Large intestine (tissue), 3 donors: ENCODE data around the gene CCDC30. TPM values are rescaled to one million over a fixed set of nuclear protein-coding genes. Genes with fewer than 3 reads are reported as not detected.

Experiments
- DNase-seq, 2 donors: peaks; one replicate each; pipeline versions ENCODE4 v3.0.0 to v3.0.0-alpha.2; 2013
- H3K27ac ChIP-seq: one replicate; pipeline ENCODE4 v1.5.1; 2013; ENCODE audit warnings: low read length
- H3K27me3 ChIP-seq: 2 replicates; pipeline ENCODE4 v1.6.1; 2013; ENCODE audit warnings: low read length; ENCODE audit not compliant: control insufficient read depth, insufficient read depth
- H3K36me3 ChIP-seq: 2 replicates; pipeline ENCODE4 v1.6.1; 2013; ENCODE audit warnings: low read length; ENCODE audit not compliant: control insufficient read depth, insufficient read depth
- H3K4me1 ChIP-seq: one replicate; pipeline ENCODE4 v1.6.1; 2013; ENCODE audit warnings: low read length; ENCODE audit not compliant: control insufficient read depth, insufficient read depth
- H3K4me3 ChIP-seq: one replicate; pipeline ENCODE4 v1.5.1; 2013; ENCODE audit warnings: low read length
- H3K9me3 ChIP-seq: one replicate; pipeline ENCODE4 v1.6.1; 2013; ENCODE audit warnings: mild to moderate bottlenecking, low read depth, low read length, moderate library complexity; ENCODE audit not compliant: control insufficient read depth
- WGBS: methylation state at CpG from one replicate; pipeline ENCODE4 v1.1.5; 2013; ENCODE audit warnings: low lambda C conversion rate; ENCODE audit not compliant: insufficient coverage; 5-methylcytosine and 5-hydroxymethylcytosine counted together
- polyA plus RNA-seq: library from polyadenylated mRNA; unstranded; fragments of 120-200 nt; gene quantifications from one replicate; pipeline ENCODE4 v1.2.1, GENCODE V29; 2013

CCDC30 gene
- polyA plus RNA-seq, 1 donor = 5.0 TPM

GRCh38 chr1:42523171-42523570, 60.1 kb downstream of the CCDC30 start:
- Histone ChIP-seq H3K9me3 (peaks cover 14% of the 10 kb centered on the region), H3K36me3 (no peaks in the 10 kb centered on the region), H3K4me3 (no peak overlapping the region), H3K27me3 (no peaks in the 10 kb centered on the region), H3K27ac (no peak overlapping the region), H3K4me1 (no peaks in the 10 kb centered on the region)
- DNase-seq = no peak
- WGBS = 100% methylated on average over 2 of the region's 3 CpGs

DNA sequence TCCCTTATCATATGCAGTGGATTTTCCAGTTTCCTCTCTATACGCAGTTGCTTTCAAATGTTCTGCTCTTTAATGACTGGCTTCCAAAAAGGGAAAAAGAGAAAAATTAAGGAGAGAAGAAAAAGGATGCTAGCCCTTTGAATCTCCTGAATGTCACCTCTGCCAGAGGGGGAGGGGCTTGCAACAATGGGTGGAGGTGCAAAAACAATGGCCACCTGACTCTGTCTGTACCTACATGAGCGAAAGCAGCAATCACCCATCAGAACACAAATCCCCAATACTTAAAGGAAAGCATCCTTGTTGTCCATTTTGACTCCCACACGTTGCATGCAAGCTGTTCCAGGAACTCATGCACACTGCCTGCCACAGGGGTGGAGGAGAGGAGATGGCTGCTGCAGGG, 61.2 kb downstream of the CCDC30 start:
- WGBS = 67% methylated on average over 1 of the region's 3 CpGs
- DNase-seq = no peak
- no peaks in the 10 kb centered on the region for H3K27me3 ChIP-seq
- no peak overlapping the region for H3K27ac ChIP-seq
- H3K9me3 ChIP-seq = peaks cover 6% of the 10 kb centered on the region
- no peaks in the 10 kb centered on the region for H3K4me1 ChIP-seq
- no peaks in the 10 kb centered on the region for H3K36me3 ChIP-seq
- H3K4me3 ChIP-seq = no peak overlapping the region

DNA sequence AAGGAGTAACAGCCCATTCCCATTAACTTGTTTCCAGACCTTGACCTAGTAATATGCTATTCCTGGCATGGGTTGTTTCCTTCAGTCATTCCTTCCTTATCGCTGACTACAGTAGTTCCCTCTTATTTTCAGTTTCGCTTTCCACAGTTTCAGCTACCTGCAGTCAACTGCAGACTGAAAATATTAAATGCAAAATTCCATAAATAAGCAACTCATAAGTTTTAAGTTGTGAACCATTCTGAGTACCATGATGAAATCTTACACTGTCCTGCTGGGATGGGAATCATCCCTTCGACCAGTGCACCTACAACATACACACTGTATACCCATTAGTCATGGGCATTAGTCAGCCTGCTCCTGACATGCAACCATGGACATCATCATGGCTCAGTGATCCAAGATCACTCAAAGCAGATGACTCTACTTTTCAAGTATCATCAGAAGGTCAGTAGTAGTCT, 66.7 kb downstream of the CCDC30 start:
- no peaks in the 10 kb centered on the region for H3K4me1 ChIP-seq
- no peaks in the 10 kb centered on the region for H3K27me3 ChIP-seq
- H3K4me3 ChIP-seq = no peak overlapping the region
- peak; percentile 66 to 85 for DNase-seq
- no peaks in the 10 kb centered on the region for H3K9me3 ChIP-seq
- H3K27ac ChIP-seq = peak overlapping the region; percentile 82
- WGBS = no CpG with 5 or more reads among the region's 3 CpGs
- no peaks in the 10 kb centered on the region for H3K36me3 ChIP-seq

DNA sequence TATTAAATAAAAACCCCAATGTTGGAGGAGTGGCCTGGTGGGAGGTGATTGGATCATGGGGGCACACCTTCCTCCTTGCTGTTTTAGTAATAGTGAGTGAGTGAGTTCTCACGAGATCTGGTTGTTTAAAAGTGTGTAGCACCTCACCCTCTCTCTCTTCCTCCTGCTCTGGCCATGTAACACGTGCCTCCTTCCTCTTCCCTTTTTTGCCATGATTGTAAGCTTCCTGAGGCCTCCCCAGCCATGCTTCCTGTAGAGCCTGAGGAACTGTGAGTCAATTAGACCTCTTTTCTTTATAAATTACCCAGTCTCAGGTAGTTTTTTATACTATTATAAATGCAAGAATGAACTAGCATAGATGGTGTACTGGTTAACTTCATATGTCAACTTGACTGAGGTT, 68.0 kb downstream of the CCDC30 start:
- Histone ChIP-seq H3K4me3 (no peak overlapping the region), H3K27ac (no peak overlapping the region), H3K36me3 (no peaks in the 10 kb centered on the region), H3K27me3 (no peaks in the 10 kb centered on the region), H3K9me3 (no peaks in the 10 kb centered on the region), H3K4me1 (no peaks in the 10 kb centered on the region)
- no CpG with 5 or more reads among the region's 2 CpGs for WGBS
- DNase-seq = no peak

DNA sequence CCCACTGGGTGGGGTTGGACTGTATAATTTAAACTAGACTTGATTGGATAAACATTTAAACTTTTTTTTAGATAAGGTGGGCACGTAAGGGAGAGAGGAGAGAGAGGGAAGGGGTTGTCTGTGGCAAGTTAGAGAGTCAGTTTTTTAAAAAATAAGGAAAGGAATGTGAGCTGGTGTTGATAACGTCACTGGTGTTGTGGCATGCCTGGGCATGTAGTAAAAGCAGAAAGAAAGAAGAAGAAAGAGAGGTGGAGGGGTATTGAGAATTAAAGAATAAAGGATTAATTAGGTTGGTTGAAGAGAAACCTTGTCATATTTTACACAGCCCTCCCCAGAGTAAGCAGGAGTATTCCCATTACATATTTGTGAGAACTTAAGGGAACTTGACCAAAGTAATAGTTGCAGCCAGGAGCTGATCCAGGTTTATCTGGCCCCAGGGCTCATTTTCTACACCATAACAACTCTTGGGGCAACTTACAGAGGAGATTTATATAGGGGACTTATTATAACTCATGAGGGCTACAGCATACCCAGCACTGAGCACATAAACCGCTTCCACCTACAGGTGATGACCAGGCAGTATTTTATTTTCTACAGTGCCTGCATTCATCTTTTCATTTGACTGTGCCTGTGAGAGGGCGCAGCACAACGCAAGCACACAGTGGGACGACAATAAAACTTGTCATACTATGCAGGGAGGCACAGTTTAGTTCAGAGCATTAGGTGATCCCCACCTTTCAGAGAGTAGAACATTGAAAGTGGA, 70.2 kb downstream of the CCDC30 start:
- H3K27me3 ChIP-seq = no peaks in the 10 kb centered on the region
- DNase-seq = no peak
- no peaks in the 10 kb centered on the region for H3K9me3 ChIP-seq
- H3K27ac ChIP-seq = no peak overlapping the region
- WGBS = 75% methylated on average over 2 of the region's 6 CpGs
- no peak overlapping the region for H3K4me3 ChIP-seq
- no peaks in the 10 kb centered on the region for H3K36me3 ChIP-seq
- no peaks in the 10 kb centered on the region for H3K4me1 ChIP-seq

DNA sequence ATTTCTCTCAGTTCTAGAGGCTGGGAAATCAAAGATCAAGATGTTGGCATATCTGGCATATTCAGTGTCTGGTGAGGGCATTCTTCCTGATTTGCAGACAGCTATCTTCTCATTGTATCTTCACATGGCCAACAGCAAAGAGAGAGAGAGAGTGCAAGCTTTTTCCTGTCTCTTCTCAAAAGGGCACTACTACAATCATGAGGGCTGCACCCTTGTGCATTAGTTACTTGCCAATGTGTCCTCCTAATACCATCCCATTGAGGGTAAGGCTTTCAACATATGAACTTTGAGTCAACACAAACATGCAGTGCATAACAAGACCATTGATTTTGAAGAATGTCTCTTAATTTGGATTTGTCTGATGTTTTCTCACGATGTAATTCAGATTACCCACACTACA, 78.0 kb downstream of the CCDC30 start:
- DNase-seq = no peak
- H3K4me3 ChIP-seq = no peak overlapping the region
- no peaks in the 10 kb centered on the region for H3K36me3 ChIP-seq
- H3K4me1 ChIP-seq = no peaks in the 10 kb centered on the region
- no peak overlapping the region for H3K27ac ChIP-seq
- no peaks in the 10 kb centered on the region for H3K27me3 ChIP-seq
- WGBS = 80% methylated on average over 1 of the region's 1 CpG
- no peaks in the 10 kb centered on the region for H3K9me3 ChIP-seq

DNA sequence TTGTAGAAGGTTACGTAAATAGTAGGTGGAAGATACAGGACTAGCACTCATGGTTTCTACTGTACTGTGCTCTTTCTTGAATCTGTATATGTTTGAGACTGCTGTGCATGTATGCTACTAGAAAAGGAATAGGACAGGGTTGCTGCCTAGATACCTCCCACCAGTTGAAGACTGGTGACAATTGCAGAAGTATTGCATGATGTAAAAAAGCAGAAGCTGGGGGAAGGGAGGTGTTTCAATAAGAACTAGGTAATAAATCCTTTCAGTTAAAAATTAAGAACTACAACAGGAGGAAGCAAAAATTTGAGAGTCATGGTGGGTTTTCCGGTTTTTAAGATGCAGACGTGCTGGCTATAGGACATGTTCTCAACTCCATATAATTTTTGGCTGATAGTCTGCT, 88.1 kb downstream of the CCDC30 start:
- no peaks in the 10 kb centered on the region for H3K27me3 ChIP-seq
- 100% methylated on average over 2 of the region's 3 CpGs for WGBS
- no peaks in the 10 kb centered on the region for H3K9me3 ChIP-seq
- no peak overlapping the region for H3K4me3 ChIP-seq
- H3K27ac ChIP-seq = no peak overlapping the region
- H3K4me1 ChIP-seq = no peaks in the 10 kb centered on the region
- no peaks in the 10 kb centered on the region for H3K36me3 ChIP-seq
- DNase-seq = no peak

- H3K4me1 ChIP-seq = no peaks in the 10 kb centered on the region
- WGBS = no CpG with 5 or more reads among the region's 3 CpGs
- no peaks in the 10 kb centered on the region for H3K27me3 ChIP-seq
- DNase-seq = no peak
- H3K27ac ChIP-seq = no peak overlapping the region
- H3K4me3 ChIP-seq = no peak overlapping the region
- H3K9me3 ChIP-seq = no peaks in the 10 kb centered on the region
- H3K36me3 ChIP-seq = no peaks in the 10 kb centered on the region
These were observed 88.5 kb downstream of the CCDC30 start for GRCh38 chr1:42551590-42551989.

GRCh38 chr1:42552636-42553035, 89.5 kb downstream of the CCDC30 start:
- H3K36me3 ChIP-seq = no peaks in the 10 kb centered on the region
- no peak for DNase-seq
- no peaks in the 10 kb centered on the region for H3K4me1 ChIP-seq
- no CpG with 5 or more reads among the region's 4 CpGs for WGBS
- no peak overlapping the region for H3K27ac ChIP-seq
- no peaks in the 10 kb centered on the region for H3K9me3 ChIP-seq
- no peaks in the 10 kb centered on the region for H3K27me3 ChIP-seq
- no peak overlapping the region for H3K4me3 ChIP-seq

DNA sequence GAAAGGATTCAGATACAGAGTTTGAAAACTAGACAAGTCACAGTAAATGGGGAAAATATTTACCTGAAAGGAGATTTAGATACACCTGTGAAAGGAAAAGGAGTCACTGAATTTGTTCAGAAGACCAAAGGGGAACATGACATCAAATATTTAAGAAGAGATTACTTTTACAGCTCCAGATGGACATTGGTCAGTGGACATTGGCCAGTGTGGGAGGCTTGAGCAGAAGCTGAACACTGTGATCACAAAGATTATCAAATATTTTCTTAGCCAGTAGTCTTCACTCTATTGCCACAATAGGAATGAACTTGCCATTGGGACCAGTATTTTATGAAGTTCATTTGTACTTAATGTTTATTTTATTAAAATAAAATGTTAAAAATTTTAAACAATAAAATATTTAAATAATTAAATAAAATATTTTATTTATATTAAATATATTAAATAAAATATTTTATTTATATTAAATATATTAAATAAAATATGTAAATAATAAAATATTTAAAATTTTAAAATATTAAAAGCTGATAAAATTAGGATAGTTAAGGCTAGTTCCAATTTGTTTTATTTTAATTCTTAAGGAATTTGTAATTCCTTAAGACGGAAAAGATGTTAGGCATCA, 94.3 kb downstream of the CCDC30 start:
- Histone ChIP-seq H3K4me3 (no peak overlapping the region), H3K36me3 (no peaks in the 10 kb centered on the region), H3K27me3 (no peaks in the 10 kb centered on the region), H3K4me1 (no peaks in the 10 kb centered on the region), H3K27ac (no peak overlapping the region), H3K9me3 (no peaks in the 10 kb centered on the region)
- no CpG with 5 or more reads among the region's 1 CpG for WGBS
- DNase-seq = peak; percentile 7 to 14

- no peak overlapping the region for H3K27ac ChIP-seq
- DNase-seq = no peak
- no peaks in the 10 kb centered on the region for H3K4me1 ChIP-seq
- no peaks in the 10 kb centered on the region for H3K27me3 ChIP-seq
- H3K4me3 ChIP-seq = no peak overlapping the region
- no peaks in the 10 kb centered on the region for H3K9me3 ChIP-seq
- H3K36me3 ChIP-seq = no peaks in the 10 kb centered on the region
These were observed 104.0 kb downstream of the CCDC30 start for GRCh38 chr1:42567038-42567437.
